IPS-15b (cell line): ENCODE measurements around the gene ELN.
A peak's percentile ranks its signal among the peaks of the same experiment; 100 is the strongest.

Experiments used
- H3K27me3 ChIP-seq: one replicate; pipeline ENCODE4 v1.6.1; 2013; ENCODE audit warnings: low read length; ENCODE audit not compliant: control insufficient read depth, insufficient read depth
- H3K36me3 ChIP-seq: one replicate; pipeline ENCODE4 v1.6.1; 2013; ENCODE audit warnings: low read length; ENCODE audit not compliant: control insufficient read depth, insufficient read depth
- H3K4me1 ChIP-seq: one replicate; pipeline ENCODE4 v1.6.1; 2013; ENCODE audit warnings: mild to moderate bottlenecking, low read length; ENCODE audit not compliant: control insufficient read depth, insufficient read depth
- H3K4me3 ChIP-seq: one replicate; pipeline ENCODE4 v1.5.1; 2013; ENCODE audit warnings: low read depth, low read length
- H3K9ac ChIP-seq: one replicate; pipeline ENCODE4 v1.6.1; 2013; ENCODE audit warnings: low read depth, mild to moderate bottlenecking, low read length
- H3K9me3 ChIP-seq: one replicate; pipeline ENCODE4 v1.6.1; 2013; ENCODE audit warnings: mild to moderate bottlenecking, low read length; ENCODE audit not compliant: control insufficient read depth, insufficient read depth

Gene ELN

DNA sequence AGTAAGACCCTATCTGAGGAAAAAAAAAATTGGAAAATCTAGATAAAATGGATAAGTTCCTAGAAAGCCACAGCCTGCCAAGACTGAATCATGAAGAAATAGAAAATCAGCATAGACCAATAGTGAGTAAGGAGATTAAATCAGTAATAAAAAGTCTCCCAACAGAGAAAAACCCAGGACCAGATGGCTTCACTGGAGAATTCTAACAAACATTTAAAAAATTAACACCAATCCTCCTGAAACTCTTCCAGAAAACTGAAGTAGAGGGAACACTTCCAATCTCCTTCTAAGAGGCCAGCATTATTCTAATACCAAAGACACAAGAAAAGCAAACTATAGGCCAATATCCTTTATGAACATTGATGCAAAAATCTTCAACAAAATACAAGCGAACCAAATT, 46.8 kb downstream of the ELN start:
- no peaks in the 10 kb centered on the region for H3K36me3 ChIP-seq

DNA sequence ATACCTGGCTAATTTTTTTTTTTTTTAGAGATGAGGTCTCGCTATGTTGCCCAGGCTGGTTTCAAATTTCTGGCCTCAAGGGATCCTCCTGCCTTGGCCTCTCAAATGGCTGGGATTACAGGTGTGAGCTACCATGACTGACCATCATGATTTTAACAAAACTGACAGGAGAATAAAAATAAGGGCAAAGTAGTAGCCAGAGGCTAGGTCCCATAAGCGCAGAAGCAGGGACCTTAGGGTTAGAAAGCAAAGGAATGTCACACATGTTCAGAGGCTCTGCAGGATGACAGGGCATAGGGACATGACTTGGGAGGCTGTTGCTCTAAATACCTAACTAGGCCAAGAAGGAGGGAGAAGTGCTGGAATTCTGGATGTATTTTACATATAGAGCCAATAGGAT, 50.5 kb downstream of the ELN start:
- Histone ChIP-seq H3K9ac (no peak overlapping the region), H3K9me3 (no peaks in the 10 kb centered on the region), H3K36me3 (no peaks in the 10 kb centered on the region), H3K27me3 (no peaks in the 10 kb centered on the region), H3K4me3 (no peak overlapping the region), H3K4me1 (peaks cover 7% of the 10 kb centered on the region)

More for the DNA sequence above, 46.8 kb downstream of the ELN start:
- Histone ChIP-seq H3K9ac (no peak overlapping the region), H3K27me3 (no peaks in the 10 kb centered on the region), H3K4me3 (no peak overlapping the region), H3K4me1 (peaks cover 4% of the 10 kb centered on the region), H3K9me3 (no peaks in the 10 kb centered on the region)

- Histone ChIP-seq H3K27me3 (no peaks in the 10 kb centered on the region), H3K36me3 (peaks cover 9% of the 10 kb centered on the region), H3K4me3 (peak overlapping the region; percentile 45), H3K9me3 (no peaks in the 10 kb centered on the region), H3K4me1 (peaks cover 7% of the 10 kb centered on the region), H3K9ac (no peak overlapping the region)
These were observed 54.8 kb downstream of the ELN start for GRCh38 chr7:74082770-74083116.

- Histone ChIP-seq H3K4me1 (peaks cover 7% of the 10 kb centered on the region), H3K36me3 (peaks cover 9% of the 10 kb centered on the region), H3K4me3 (peak within 1 kb of the TSS; percentile 66)
These were observed 55.3 kb downstream of the ELN start, which contains the start of gene LIMK1 for GRCh38 chr7:74083117-74083876. Gene LIMK1, plus strand, starts transcription at chr7:74083804. Its CDS starts 187 bp downstream, at chr7:74083991.

DNA sequence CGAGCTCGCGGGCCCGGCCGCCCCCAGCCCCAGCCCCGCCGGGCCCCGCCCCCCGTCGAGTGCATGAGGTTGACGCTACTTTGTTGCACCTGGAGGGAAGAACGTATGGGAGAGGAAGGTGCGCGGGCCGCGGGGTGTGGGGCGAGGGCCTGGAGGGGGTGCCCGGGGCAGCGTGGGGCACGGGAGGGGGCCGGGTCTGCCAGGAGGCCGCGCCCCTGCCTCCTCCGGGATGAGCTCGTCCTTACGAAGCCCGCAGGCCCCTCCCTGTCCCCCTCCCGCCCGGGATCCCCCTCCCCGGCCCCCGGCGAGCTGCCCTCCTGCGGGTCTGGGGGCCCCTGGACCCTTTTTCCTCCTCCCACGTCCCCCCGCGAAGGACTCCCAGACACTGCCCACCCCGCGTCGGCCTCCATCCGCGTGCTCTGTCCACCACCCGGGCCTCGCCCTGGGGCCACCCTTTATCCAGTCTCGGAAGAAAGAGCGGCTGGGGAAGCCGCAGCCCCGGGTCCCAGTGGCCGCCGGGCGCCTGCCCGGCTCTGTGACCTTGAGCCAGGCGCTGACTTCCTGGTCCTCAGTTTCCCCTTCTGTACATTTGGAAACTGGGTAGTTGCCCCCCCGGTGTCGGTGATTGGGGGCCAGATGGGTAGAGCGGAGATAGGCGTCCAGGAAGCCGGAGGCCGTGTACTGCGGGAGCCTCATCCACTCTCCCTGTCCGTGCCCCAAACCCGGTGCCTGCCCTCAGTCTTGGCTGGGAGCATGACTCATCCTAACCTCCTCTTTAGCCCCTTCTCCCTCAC, 56.2 kb downstream of the ELN start:
- no peaks in the 10 kb centered on the region for H3K27me3 ChIP-seq
- H3K9ac ChIP-seq, result peak overlapping the region; percentile 73
- H3K4me1 ChIP-seq, result peaks cover 4% of the 10 kb centered on the region
- peak overlapping the region; percentile 66 for H3K4me3 ChIP-seq
- H3K36me3 ChIP-seq, result peaks cover 9% of the 10 kb centered on the region
- H3K9me3 ChIP-seq, result no peaks in the 10 kb centered on the region

More at GRCh38 chr7:74083117-74083876, 55.3 kb downstream of the ELN start, which contains the start of gene LIMK1:
- no peaks in the 10 kb centered on the region for H3K9me3 ChIP-seq
- H3K9ac ChIP-seq, result peak within 1 kb of the TSS; percentile 73
- no peaks in the 10 kb centered on the region for H3K27me3 ChIP-seq

DNA sequence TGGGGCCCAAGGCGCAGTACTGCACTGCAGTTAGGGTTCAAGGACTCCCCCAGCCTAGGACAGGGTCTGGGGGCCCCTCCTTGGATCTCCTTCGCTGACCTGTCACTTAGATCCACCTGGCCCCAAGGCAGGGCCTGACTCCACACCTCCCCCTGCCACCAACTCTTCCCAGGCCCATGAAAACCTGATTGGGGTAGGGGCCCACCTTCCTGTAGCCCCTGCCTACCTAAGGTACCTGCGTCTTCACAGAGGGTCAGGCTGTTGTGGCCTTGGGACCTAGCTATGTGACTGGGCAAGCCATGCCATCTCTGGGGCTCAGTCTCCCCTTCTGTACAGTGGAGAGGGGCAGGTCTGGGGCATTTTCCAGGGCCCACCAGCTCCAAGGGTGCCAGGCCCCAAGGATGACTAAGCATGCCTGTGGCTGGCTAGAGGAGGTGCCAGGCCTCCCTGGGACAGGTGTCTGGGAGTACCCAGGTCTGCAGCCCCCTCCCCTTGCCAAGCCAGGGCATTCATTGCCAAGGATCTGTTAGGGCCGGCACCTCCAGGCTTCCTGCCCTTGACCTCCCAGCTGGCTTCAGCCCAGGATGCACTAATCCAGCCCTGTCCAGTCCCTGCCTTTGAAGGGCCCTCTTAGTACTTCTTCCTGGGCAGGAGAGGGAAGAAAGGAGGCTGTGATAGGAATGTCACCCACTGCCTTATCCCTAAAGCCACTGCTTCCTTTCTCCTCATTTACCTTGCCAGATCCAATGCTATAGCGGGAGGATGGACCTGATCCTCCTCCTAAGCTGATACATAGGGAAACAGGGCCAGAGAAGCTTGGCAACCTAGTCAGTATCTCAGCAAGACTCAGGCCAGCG, 57.0 kb downstream of the ELN start:
- Histone ChIP-seq H3K36me3 (peaks cover 9% of the 10 kb centered on the region), H3K27me3 (no peaks in the 10 kb centered on the region), H3K4me3 (peak overlapping the region; percentile 66), H3K4me1 (peaks cover 2% of the 10 kb centered on the region), H3K9ac (peak overlapping the region; percentile 73), H3K9me3 (no peaks in the 10 kb centered on the region)

GRCh38 chr7:74087791-74088453, 59.9 kb downstream of the ELN start:
- Histone ChIP-seq H3K4me1 (peaks cover under 1% of the 10 kb centered on the region), H3K4me3 (no peak overlapping the region), H3K36me3 (peaks cover 12% of the 10 kb centered on the region), H3K27me3 (no peaks in the 10 kb centered on the region), H3K9ac (no peak overlapping the region), H3K9me3 (no peaks in the 10 kb centered on the region)

- Histone ChIP-seq H3K4me3 (no peak overlapping the region), H3K9ac (no peak overlapping the region), H3K27me3 (no peaks in the 10 kb centered on the region), H3K36me3 (peaks cover 19% of the 10 kb centered on the region), H3K9me3 (no peaks in the 10 kb centered on the region), H3K4me1 (peaks cover 7% of the 10 kb centered on the region)
These were observed 64.5 kb downstream of the ELN start for GRCh38 chr7:74092321-74092963.

GRCh38 chr7:74092964-74093471, 65.0 kb downstream of the ELN start:
- H3K27me3 ChIP-seq, result no peaks in the 10 kb centered on the region
- peaks cover 19% of the 10 kb centered on the region for H3K36me3 ChIP-seq
- no peak overlapping the region for H3K4me3 ChIP-seq
- H3K9me3 ChIP-seq, result peaks cover 4% of the 10 kb centered on the region
- H3K9ac ChIP-seq, result no peak overlapping the region
- H3K4me1 ChIP-seq, result peaks cover 7% of the 10 kb centered on the region

DNA sequence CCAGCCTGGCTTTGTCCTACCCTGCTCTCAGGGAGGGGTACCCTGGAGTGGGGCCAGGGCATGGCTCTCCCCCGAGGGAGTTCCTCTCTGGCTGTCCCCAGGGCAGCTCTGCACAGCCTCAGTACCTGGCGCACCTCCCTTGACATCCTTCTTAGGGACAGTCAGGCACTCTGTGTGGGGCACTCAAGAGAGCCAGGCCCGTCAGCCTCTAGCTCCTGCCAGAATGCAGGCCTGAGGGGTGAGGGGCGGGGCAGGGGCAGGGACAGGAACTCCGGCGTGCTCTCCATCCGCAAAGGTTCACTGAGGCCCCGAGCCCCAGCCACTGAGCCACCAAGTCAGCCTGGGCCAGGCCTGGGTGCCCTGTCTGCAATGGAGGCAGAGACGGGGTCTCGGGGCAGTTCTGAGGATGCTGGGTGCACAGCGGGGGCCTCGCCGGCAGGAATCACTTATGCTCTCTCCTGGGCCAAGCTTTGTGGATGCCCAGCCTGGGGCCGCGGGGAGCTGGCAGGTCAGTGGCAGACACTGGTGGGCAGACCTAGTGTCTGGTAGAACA, 65.8 kb downstream of the ELN start:
- Histone ChIP-seq H3K4me1 (peaks cover 7% of the 10 kb centered on the region), H3K9me3 (peaks cover 4% of the 10 kb centered on the region), H3K36me3 (peaks cover 20% of the 10 kb centered on the region), H3K4me3 (peak overlapping the region; percentile 52), H3K9ac (peak overlapping the region; percentile 73), H3K27me3 (no peaks in the 10 kb centered on the region)
